NCI-H1105 (cell line): ENCODE measurements around the gene CCSER2.
"Not testable (repeated sequence)": the region's sequence is repeated elsewhere in the genome, so short reads cannot be mapped to it uniquely, and the experiment has no call there.

Experiments used
- DNase-seq: peaks from one replicate; lab custom pipeline; 2025; lab: John Stamatoyannopoulos, UW

CCSER2 gene

GRCh38 chr10:84391326-84391725, 62.9 kb downstream of the CCSER2 start:
- no peak for DNase-seq

- DNase-seq = no peak
Observed at GRCh38 chr10:84392181-84392580, 63.8 kb downstream of the CCSER2 start.

GRCh38 chr10:84395581-84395980, 67.2 kb downstream of the CCSER2 start:
- no peak for DNase-seq

- DNase-seq = no peak
Observed at GRCh38 chr10:84397735-84398144, 69.4 kb downstream of the CCSER2 start.

GRCh38 chr10:84398696-84399095, 70.3 kb downstream of the CCSER2 start:
- no peak for DNase-seq

GRCh38 chr10:84401854-84402611, 73.6 kb downstream of the CCSER2 start:
- no peak for DNase-seq

GRCh38 chr10:84404783-84405182, 76.4 kb downstream of the CCSER2 start:
- DNase-seq = no peak

- no peak for DNase-seq
Observed at GRCh38 chr10:84405662-84406061, 77.3 kb downstream of the CCSER2 start.

- no peak for DNase-seq
Observed at GRCh38 chr10:84406561-84406960, 78.2 kb downstream of the CCSER2 start.

GRCh38 chr10:84407388-84408049, 79.1 kb downstream of the CCSER2 start:
- no peak for DNase-seq

GRCh38 chr10:84412482-84412881, 84.1 kb downstream of the CCSER2 start:
- no peak for DNase-seq

- not testable (repeated sequence) for DNase-seq
Observed at GRCh38 chr10:84414110-84414509, 85.7 kb downstream of the CCSER2 start.

GRCh38 chr10:84415539-84416244, 87.3 kb downstream of the CCSER2 start:
- DNase-seq = no peak

GRCh38 chr10:84416245-84416555, 87.8 kb downstream of the CCSER2 start:
- DNase-seq = no peak

GRCh38 chr10:84423719-84424118, 95.3 kb downstream of the CCSER2 start:
- no peak for DNase-seq

GRCh38 chr10:84424731-84425167, 96.4 kb downstream of the CCSER2 start:
- no peak for DNase-seq

- DNase-seq = no peak
Observed at GRCh38 chr10:84427903-84428650, 99.7 kb downstream of the CCSER2 start.

- DNase-seq = no peak
Observed at GRCh38 chr10:84428711-84429110, 100.3 kb downstream of the CCSER2 start.

- DNase-seq = no peak
Observed at GRCh38 chr10:84429926-84430520, 101.6 kb downstream of the CCSER2 start.

GRCh38 chr10:84432891-84433290, 104.5 kb downstream of the CCSER2 start:
- DNase-seq = no peak

GRCh38 chr10:84440781-84441180, 112.4 kb downstream of the CCSER2 start:
- DNase-seq = no peak
